SK-N-SH treated with all-trans-retinoic acid at 6 μM for 48 hours (cell line): ENCODE measurements around the gene FHIT.

Experiments used
- ATAC-seq: fragments of 200-7000 bp; cut with Tn5 transposase; 3 replicates; pipeline ENCODE4 v1.9.1; 2020; ENCODE audit warnings: mild to moderate bottlenecking, moderate library complexity
- ARNTL ChIP-seq: fragments of 450-650 bp; formaldehyde crosslinking; IDR thresholded peaks from 2 replicates; pipeline ENCODE4 v1.5.0; 2020; ENCODE audit warnings: low read depth, mild to moderate bottlenecking, moderate library complexity, borderline replicate concordance
- CREB5 ChIP-seq: fragments of 250-450 bp; sonication (Bioruptor Pico); IDR thresholded peaks from 2 replicates; pipeline ENCODE4 v1.5.1; 2020; ENCODE audit warnings: low read depth, mild to moderate bottlenecking, moderate library complexity
- CSDC2 ChIP-seq: fragments of 250-450 bp; sonication (Bioruptor Pico); IDR thresholded peaks from 2 replicates; pipeline ENCODE4 v1.5.0; 2020; ENCODE audit warnings: mild to moderate bottlenecking, moderate library complexity
- ESRRG ChIP-seq: fragments of 250-450 bp; sonication (Bioruptor Pico); IDR thresholded peaks from 2 replicates; pipeline ENCODE4 v1.6.1; 2021; ENCODE audit warnings: mild to moderate bottlenecking
- GLIS3 ChIP-seq: fragments of 250-450 bp; sonication (Bioruptor Pico); IDR thresholded peaks from 2 replicates; pipeline ENCODE4 v1.5.0; 2020; ENCODE audit warnings: mild to moderate bottlenecking, moderate library complexity
- ISL1 ChIP-seq: fragments of 250-450 bp; sonication (Bioruptor Pico); IDR thresholded peaks from 2 replicates; pipeline ENCODE4 v2.1.2; 2022; ENCODE audit warnings: mild to moderate bottlenecking, moderate library complexity
- OSR1 ChIP-seq: fragments of 250-450 bp; sonication (Bioruptor Pico); IDR thresholded peaks from 2 replicates; pipeline ENCODE4 v1.8.0; 2022; ENCODE audit warnings: moderate library complexity, mild to moderate bottlenecking, inconsistent platforms
- POU6F1 ChIP-seq: fragments of 250-450 bp; sonication (Bioruptor Pico); IDR thresholded peaks from 2 replicates; pipeline ENCODE4 v1.8.0; 2021; ENCODE audit warnings: low read depth, mild to moderate bottlenecking, moderate library complexity, borderline replicate concordance
- PPARA ChIP-seq: fragments of 250-450 bp; sonication (Bioruptor Pico); IDR thresholded peaks from 2 replicates; pipeline ENCODE4 v1.5.0; 2020; ENCODE audit warnings: mild to moderate bottlenecking, borderline replicate concordance
- RARB ChIP-seq: fragments of 250-450 bp; sonication (Bioruptor Pico); IDR thresholded peaks from 2 replicates; pipeline ENCODE4 v1.8.0; 2021; ENCODE audit warnings: mild to moderate bottlenecking, moderate library complexity
- SNAI2 ChIP-seq: fragments of 250-450 bp; sonication (Bioruptor Pico); IDR thresholded peaks from 2 replicates; pipeline ENCODE4 v1.5.0; 2020; ENCODE audit warnings: mild to moderate bottlenecking, moderate library complexity
- TCF4 ChIP-seq: fragments of 250-450 bp; sonication (Bioruptor Pico); IDR thresholded peaks from 2 replicates; pipeline ENCODE4 v1.8.0; 2021; ENCODE audit warnings: mild to moderate bottlenecking, moderate library complexity, borderline replicate concordance
- TOX ChIP-seq: fragments of 250-450 bp; sonication (Bioruptor Pico); IDR thresholded peaks from 2 replicates; pipeline ENCODE4 v1.8.0; 2021; ENCODE audit warnings: mild to moderate bottlenecking, moderate library complexity, borderline replicate concordance
- TSHZ2 ChIP-seq: fragments of 250-450 bp; sonication (Bioruptor Pico); IDR thresholded peaks from 2 replicates; pipeline ENCODE4 v1.5.0; 2020; ENCODE audit warnings: mild to moderate bottlenecking, moderate library complexity
- ZFP30 ChIP-seq: fragments of 450-650 bp; formaldehyde crosslinking; IDR thresholded peaks from 2 replicates; pipeline ENCODE4 v1.5.0; 2022; ENCODE audit warnings: mild to moderate bottlenecking, moderate library complexity
- ZNF565 ChIP-seq: fragments of 450-650 bp; formaldehyde crosslinking; conservative IDR thresholded peaks from 2 replicates; pipeline ENCODE4 v1.5.0; 2020; ENCODE audit warnings: low read depth, mild to moderate bottlenecking, moderate library complexity
- ZNF70 ChIP-seq: fragments of 450-650 bp; formaldehyde crosslinking; IDR thresholded peaks from 2 replicates; pipeline ENCODE4 v1.5.0; 2020; ENCODE audit warnings: mild to moderate bottlenecking, moderate library complexity
- ZNF8 ChIP-seq: fragments of 450-650 bp; formaldehyde crosslinking; IDR thresholded peaks from 2 replicates; pipeline ENCODE4 v1.5.0; 2020; ENCODE audit warnings: mild to moderate bottlenecking, moderate library complexity
- TF ChIP-seq, protein P1 (sequence below): fragments of 250-450 bp; sonication (Bioruptor Pico); IDR thresholded peaks from 2 replicates; pipeline ENCODE4 v1.8.0; 2020; ENCODE audit warnings: mild to moderate bottlenecking, moderate library complexity, borderline replicate concordance

Gene FHIT

GRCh38 chr3:60803216-60804173 is 447.8 kb downstream of the FHIT start (continued):
- TF ChIP-seq TSHZ2 (CRISPR knock-in tag): no peak
- no peak for TF ChIP-seq CSDC2 (CRISPR knock-in tag)
- TF ChIP-seq ARNTL: no peak

- ATAC-seq: no peak
Observed at GRCh38 chr3:60801307-60801706, 449.9 kb downstream of the FHIT start.

GRCh38 chr3:60798456-60798855 is 452.8 kb downstream of the FHIT start:
- TF ChIP-seq ARNTL (no peak), PPARA (CRISPR knock-in tag) (no peak)
- no peak for ATAC-seq

More at GRCh38 chr3:60801307-60801706, 449.9 kb downstream of the FHIT start:
- TF ChIP-seq ZNF8 (CRISPR knock-in tag) (no peak), ZNF565 (no peak)

DNA sequence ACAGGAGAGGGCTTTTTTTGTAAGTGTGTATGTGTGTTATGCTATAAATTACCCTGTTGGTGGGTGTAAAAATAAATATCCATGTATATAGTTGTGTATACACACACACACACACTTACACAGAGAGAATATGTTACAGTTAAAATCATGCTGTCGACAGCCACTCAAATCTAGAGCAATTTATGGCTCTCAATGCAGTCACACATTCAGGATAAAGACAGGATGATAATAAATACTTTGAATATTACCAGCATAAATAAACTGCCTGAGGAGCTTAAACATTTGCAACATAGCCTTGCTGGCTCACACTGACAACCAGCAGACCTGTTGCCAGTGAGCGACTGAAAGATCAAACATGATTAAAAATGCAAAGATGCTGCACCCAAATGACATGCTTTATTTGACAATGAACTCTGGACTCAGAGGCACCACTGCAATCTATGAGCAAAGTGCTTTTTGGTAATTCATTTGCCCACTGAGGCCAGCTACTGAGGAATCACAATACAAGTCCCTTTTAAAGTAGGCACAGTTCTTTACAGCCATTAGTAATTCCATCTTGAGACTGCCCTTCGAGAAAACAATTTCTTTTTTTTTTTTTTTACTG is 458.9 kb downstream of the FHIT start:
- TF ChIP-seq TCF4 (CRISPR knock-in tag) (no peak), ZNF565 (no peak), TOX (CRISPR knock-in tag) (no peak), GLIS3 (CRISPR knock-in tag) (no peak), OSR1 (CRISPR knock-in tag) (no peak), CREB5 (CRISPR knock-in tag) (no peak), ZNF70 (CRISPR knock-in tag) (no peak), ISL1 (CRISPR knock-in tag) (no peak), CSDC2 (CRISPR knock-in tag) (no peak), ZNF8 (CRISPR knock-in tag) (no peak)
- TF ChIP-seq, protein P1, sequence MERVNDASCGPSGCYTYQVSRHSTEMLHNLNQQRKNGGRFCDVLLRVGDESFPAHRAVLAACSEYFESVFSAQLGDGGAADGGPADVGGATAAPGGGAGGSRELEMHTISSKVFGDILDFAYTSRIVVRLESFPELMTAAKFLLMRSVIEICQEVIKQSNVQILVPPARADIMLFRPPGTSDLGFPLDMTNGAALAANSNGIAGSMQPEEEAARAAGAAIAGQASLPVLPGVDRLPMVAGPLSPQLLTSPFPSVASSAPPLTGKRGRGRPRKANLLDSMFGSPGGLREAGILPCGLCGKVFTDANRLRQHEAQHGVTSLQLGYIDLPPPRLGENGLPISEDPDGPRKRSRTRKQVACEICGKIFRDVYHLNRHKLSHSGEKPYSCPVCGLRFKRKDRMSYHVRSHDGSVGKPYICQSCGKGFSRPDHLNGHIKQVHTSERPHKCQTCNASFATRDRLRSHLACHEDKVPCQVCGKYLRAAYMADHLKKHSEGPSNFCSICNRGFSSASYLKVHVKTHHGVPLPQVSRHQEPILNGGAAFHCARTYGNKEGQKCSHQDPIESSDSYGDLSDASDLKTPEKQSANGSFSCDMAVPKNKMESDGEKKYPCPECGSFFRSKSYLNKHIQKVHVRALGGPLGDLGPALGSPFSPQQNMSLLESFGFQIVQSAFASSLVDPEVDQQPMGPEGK (CRISPR knock-in tag): no peak
- TF ChIP-seq, all 23 proteins: peak for 0
- no peak for ATAC-seq

DNA sequence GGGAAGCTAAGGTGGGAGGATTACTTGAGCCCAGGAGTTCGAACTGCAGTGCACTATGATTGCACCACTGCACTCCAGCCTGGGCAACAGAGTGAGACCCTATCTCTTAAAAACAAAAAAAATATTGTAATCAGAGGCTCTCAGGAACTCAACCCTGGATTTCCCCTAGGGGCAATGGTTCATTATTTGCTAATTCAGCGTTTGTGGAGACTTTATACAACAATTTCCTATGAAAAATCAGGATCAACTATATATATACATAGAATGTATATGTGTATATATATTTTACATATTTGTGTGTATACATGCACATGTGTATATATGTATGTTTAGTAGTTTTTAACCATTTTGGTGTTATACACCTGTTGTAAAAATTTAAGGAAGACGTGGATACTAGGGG is 463.1 kb downstream of the FHIT start:
- ATAC-seq: no peak
- TF ChIP-seq ZNF70 (CRISPR knock-in tag) (no peak), ISL1 (CRISPR knock-in tag) (no peak), SNAI2 (CRISPR knock-in tag) (no peak), RARB (CRISPR knock-in tag) (no peak), ZNF565 (no peak), PPARA (CRISPR knock-in tag) (no peak), POU6F1 (CRISPR knock-in tag) (no peak), ZNF8 (CRISPR knock-in tag) (no peak), ZFP30 (CRISPR knock-in tag) (no peak), GLIS3 (CRISPR knock-in tag) (no peak), ESRRG (no peak), TOX (CRISPR knock-in tag) (no peak)
- TF ChIP-seq, protein P1 (CRISPR knock-in tag): no peak
